ENCODE results near the gene CMIP.

Gene CMIP

DNA sequence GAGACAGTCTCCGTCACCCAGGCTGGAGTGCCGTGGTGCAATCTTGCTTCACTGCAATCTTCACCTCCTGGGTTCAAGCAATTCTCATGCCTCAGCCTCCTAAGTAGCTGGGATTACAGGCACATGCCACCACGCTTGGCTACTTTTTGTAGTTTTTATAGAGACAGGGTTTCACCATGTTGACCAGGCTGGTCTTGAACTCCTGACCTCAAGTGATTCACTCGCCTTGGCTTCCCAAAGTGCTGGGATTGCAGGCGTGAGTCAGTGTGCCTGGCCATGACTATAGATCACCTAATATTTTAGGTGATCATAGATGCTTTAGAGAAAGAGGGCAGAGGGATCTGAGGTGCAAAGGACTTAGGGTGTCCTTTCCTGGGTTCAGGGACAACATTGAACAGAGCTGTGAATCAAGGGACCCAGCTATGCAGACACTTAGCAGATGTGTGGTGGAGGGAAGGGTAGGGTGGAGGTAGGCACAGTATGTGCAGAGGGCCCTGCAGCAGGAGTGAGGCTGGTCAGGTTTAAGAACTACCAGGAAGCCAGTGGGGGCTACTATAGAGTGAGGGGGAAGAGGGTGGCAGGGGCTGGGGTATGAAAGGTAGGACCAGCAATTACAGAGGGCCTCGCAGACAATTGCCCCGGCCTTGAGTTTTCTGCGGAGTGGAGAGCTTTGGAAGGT lies 116.5 kb downstream of the CMIP start:
- in situ Hi-C loops (cut with HindIII; ENCODE audit: low sequenced_read_pairs), result no loop called here

DNA sequence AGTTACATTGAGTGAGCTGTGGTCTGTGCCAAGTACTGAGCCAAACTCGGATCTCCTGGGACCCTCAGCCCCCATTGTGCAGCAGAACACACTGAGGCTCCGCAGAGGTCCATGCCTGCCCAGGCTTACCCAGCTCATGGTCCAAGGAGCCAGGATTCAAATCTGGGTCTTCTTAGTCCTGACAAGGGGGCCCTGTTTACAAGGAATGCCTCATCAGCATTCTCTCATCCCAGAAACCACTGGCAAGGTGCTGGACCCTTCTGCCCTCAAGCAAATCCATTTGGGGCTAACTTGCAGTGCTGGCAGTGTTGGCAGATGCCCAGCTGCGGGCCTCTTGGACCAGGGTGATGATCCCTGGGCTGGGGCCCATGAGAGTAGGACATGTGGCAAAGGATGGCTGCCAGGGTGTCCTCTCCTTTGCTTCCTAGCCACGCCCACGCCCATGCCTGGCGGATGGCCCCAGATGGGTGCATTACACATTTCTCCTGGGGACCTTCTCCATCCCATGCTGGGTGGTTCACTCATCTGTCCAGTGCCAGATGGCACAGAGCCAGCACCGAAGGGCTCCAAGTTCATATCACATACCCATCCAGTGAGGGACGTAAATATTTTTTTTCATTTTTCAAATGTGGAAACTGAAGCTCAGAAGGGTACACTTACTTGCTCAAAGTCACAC lies 117.7 kb downstream of the CMIP start:
- in situ Hi-C loops (cut with HindIII; ENCODE audit: low sequenced_read_pairs), result no loop called here

DNA sequence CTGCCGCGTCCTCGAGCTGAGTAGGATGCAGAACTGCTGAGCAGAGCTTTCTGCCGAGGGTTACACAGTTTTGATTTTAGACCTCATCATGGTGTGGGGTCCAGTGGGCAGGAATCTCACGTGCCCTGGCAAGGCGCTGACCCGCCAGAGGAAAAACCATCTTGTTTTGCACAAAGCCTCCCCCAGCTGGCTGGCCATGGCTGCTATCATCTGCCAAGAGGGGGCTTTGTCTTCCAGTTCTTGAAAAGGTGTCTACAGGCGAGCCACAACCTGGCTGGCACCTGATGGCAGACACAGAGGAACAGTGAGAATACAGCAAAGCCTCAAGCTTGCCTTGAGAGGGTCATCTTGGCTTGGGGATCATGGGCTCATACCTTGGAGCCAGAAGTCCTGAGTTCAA lies 118.3 kb downstream of the CMIP start:
- in situ Hi-C loops (cut with HindIII; ENCODE audit: low sequenced_read_pairs), result no loop called here

DNA sequence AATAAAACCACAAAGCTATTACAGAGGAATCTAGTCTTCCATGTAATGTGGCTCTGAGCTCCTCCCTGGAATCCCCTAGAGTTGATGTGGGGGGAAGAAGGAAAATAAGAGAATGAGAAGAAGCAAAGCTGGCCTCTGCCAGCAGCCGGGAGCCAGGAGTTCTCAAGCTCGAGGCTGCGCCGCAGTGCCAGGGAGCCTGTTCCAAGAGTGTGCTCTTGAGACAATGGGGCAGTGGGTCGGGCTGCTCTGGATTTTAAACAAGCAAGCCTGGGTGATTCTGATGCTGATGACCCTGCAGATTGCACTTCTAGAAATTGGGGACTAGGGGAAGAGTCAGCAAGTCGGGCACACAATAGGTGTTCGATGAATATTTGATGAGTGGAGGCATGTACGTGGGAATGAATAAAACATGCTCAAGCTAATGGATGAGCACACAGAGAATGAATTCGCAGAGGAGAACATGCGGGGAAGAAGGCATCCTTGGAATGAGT lies 119.9 kb downstream of the CMIP start:
- in situ Hi-C loops (cut with HindIII; ENCODE audit: low sequenced_read_pairs), result no loop called here

DNA sequence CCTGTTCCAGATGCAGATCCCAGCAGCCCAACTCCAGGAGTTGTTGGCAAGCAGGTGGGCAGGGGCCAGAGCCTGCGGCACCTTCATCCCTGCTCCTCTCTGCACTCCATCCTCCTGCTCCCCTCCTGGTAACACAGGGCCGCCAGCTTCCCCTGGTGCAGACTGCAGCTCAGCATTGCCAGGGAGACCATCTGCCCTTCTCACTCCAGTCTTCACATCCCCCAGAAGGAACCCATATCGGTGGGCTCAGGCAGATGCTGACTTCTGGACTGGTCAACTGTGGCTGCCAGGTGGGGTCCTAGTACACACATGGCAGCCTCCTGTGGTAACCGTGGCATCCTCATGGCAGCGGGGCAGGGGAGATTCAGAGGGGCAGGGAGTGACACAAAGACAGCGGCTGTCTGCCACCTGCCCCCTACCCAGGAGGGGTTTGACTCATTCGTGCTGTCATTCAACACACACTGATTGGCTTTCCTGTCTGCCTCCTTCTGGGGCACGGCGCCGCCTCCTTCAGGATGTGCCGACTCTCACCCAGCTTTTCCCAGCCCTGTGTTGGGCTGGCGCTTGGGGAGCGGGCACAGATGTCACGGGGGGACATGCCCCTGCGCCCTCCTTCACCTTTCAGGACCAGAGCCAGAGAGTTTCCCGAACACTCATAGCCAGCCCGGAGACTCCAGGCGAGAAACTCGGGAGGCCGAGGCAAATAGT lies 120.9 kb downstream of the CMIP start:
- in situ Hi-C loops (cut with HindIII; ENCODE audit: low sequenced_read_pairs), result no loop called here

DNA sequence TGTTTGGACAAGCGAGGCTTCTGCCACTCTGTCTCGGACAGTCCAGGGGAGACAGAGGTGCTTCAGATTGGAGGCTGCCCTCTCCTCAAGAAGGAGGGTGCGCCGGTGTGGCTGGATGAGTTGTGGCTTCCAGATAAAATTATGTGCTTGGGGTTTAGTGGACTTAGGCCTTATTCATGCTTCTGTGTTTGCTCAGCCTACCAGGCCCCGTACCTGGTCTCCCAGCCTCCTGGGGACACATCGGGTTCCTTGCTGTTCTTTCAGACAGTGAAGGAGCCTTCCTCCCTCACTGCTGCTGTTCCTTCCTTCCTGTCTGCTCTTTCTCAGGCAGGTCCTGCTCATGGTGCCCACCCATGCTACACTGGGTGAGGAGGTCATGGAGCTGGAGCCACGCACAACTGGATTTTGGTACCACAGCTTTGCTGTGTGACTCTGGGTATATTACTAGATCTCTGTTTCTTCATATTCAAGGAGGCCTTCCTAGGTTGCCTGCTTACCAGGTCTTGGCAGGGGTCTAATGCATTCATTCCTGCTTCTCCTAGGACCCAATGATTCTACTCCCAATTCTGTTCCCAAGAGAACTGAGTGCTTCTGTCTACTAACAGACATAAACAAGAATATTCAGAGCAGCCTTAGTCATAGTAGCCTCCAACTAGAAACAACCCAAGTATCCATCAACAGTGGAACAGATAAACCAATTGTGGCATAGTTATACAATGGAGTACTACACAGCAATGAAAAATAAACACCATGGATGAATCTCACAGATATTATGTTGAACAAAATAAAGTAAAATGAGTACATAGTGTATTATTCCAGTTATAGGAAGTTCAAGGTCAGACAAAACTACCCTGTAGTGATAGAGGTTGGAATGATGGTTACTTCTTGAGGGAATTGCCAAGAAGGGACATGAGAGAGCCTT lies 121.7 kb downstream of the CMIP start:
- in situ Hi-C loops (cut with HindIII; ENCODE audit: low sequenced_read_pairs), result no loop called here

DNA sequence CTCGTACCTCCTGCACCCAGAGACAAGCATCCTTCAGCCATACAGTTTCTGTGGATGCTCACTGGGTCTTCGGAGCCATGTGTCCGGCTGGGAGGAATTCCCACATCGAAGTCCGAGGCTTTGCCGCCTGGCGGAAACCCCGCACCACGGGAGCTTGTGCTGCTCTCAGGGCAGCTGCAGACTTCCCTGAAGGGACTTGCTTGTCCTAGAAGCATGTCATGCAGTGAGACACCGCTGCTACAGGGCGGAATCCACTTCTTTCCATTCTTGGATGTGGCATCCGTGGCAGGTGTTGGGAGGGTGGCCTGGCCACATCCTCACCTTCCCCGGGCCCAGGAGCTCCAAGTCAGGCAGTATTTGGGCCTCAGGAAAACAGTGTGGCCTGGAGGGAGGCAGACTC lies 122.5 kb downstream of the CMIP start:
- in situ Hi-C loops (cut with HindIII; ENCODE audit: low sequenced_read_pairs), result no loop called here

DNA sequence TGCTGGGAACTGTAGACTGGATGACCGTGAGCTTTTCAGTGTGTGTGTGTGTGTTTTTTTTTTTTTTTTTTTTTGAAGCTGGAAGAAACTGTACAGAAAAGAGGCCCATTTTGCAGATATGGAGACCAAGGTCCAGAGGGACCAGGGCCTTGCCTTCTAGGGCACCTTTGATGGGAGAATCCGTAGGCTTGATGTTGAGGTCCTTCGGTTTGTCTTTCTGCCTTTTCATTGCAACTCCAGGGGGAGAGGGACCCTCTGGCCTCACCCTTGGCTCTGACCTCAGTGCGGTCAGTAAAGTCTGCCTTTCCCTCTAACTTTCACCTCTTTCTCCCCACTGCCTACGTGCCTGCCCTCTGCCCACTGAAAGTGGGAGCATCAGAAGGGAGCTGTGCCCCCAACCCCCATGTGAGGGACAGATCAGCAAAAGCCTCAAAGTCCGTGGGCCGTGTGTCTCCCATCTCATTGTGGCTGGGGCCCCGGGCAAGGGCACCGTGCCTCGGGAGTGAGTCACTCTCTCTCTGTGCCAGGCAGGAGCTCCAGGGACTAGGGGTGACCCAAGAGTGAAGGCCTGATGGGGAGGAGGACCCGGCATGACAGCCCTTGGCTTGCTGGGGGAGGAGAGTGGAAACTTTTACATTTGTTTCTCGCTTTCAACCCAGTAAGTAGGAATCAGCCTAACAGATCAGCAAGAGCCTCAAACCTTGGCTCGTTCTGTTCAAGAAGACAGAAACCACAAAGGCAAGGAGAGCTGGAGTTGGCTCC lies 123.6 kb downstream of the CMIP start:
- in situ Hi-C loops (cut with HindIII; ENCODE audit: low sequenced_read_pairs), result no loop called here

DNA sequence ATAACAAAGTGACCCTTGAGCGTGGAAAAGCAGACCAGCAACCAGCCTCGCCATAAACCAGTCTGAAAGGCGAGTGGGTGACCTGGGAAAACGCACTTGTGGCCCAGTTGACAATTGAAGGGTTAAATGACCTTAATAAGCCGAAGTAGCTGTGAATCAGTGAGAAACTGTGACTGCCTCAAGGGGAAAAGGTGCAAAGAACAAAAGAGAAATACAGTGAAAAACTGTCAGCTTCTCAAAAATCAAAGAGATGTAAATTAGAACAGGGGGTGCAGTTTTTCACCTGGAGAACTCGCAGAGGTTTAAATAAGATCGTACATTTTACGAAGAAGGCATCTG lies 124.1 kb downstream of the CMIP start:
- in situ Hi-C loops (cut with HindIII; ENCODE audit: low sequenced_read_pairs), result no loop called here

DNA sequence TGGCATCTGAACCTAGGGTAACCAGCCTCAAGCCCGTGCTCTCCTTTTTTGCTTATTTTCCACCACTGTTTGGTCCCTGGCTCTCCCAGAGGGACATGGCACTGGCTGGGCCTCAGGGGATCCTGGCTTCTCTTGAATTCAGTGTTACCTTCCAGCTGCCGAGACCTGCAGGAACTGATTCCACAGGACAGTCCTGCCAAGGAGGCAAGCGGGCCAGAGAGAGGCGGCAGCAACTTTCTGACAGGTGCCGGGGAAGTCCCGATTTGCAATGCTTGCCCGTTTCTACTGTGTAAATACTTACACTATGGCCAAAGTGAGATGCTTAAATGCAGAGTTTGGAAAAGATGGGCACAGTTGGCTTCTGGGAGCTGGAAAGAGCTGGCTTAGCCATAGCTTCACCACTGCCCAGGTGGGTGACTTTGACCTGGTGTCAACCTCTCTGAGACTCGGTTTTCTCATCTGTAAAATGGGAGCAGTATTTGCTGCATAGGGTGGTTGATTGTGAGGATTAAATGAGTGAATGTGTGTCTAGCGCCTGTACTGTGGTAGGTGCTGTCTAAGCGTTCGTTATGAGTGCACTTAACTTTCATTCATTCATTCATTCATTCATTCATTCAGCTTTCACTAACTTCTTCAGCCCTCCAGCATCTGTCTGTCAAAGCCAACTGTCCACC lies 124.9 kb downstream of the CMIP start:
- in situ Hi-C loops (cut with HindIII; ENCODE audit: low sequenced_read_pairs), result no loop called here

DNA sequence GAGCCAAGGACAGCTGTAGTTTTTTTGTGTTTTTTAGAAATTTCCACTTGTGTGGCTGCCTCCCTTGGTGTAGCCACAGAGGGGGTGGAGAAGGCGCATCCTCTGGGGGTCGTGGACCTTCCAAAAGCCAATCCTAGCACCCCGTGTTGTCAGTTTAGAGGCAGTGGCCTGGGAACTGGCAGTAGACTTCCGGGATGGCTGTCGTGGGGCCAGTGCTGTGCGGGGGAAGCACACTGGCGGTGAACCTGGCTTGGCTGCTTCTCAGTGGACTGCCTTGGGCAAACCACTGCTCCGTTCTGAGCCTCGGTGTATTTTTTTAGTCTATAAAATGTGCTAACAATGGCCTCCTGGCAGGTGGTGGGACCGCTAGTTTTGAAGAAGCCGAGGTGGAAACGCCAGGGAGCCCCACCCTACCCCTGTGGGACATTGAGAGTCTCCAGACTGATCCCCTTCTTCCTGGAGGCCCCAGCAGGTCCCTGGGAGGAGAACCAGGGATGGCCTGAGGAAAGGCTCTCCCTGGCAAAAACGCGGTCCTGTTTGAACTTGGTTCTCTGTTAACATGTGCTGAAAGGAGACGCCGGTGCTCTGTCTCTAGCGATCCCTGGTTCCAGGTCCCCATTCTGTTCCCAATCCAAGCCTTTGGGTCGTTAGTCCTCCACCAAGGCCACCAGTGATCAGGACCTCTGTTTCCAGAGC lies 125.7 kb downstream of the CMIP start:
- in situ Hi-C loops (cut with HindIII; ENCODE audit: low sequenced_read_pairs), result no loop called here

DNA sequence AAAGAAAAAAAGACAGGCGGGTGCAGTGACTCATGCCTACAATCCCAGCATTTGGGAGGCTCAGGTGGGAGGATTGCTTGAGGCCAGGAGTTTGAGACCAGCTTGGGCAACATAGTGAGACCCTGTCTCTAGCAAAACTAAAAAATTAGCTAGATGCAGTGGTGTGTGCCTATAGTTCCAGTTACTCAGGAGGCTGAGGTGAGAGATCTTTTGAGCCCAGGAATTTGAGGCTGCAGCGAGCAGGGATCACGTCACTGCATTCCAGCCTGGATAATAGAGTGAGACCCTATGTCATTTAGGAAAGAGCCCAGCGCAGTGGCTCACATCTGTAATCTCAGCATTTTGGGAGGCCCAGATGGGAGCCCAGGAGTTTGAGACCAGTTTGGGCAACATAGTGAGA lies 126.6 kb downstream of the CMIP start:
- in situ Hi-C loops (cut with HindIII; ENCODE audit: low sequenced_read_pairs), result no loop called here

DNA sequence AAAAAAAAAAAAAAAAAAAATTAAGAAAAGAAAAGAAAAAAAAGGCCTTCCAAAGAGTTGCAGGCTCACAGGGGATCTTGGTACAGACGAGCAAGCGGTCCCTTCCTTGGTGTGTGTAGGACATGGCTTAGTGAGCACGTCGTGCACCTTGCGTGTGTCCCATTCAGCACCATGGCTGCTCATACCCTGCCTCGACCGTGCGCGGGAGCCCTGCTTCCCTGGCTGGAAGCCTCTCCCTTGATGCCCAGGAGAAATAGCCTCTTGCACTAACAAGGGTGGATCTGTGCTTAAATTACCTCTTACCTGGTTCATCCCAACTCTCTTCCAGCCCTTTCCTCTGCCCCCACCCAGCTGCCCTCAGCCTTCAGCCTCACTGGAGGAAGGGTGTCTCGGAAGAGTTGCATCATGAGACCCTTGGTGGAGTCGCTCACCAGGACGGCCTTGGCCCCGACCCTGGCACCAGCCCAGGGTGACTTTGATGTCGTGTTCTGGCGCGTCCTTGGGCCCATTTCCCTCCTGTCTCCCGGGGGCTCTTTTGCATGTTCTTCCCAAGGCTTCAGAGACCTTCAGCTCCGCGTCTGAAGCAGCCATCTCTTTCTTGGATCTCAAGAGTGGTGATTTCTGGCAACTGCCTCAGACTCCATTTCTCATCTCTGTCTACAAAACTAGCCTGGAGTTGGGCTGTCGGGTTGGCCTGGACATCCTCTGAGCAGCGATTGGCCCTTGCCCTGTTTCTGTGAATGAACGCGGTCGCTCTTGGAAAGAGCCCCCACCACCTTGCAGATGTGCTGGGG lies 127.2 kb downstream of the CMIP start:
- in situ Hi-C loops (cut with HindIII; ENCODE audit: low sequenced_read_pairs), result no loop called here

DNA sequence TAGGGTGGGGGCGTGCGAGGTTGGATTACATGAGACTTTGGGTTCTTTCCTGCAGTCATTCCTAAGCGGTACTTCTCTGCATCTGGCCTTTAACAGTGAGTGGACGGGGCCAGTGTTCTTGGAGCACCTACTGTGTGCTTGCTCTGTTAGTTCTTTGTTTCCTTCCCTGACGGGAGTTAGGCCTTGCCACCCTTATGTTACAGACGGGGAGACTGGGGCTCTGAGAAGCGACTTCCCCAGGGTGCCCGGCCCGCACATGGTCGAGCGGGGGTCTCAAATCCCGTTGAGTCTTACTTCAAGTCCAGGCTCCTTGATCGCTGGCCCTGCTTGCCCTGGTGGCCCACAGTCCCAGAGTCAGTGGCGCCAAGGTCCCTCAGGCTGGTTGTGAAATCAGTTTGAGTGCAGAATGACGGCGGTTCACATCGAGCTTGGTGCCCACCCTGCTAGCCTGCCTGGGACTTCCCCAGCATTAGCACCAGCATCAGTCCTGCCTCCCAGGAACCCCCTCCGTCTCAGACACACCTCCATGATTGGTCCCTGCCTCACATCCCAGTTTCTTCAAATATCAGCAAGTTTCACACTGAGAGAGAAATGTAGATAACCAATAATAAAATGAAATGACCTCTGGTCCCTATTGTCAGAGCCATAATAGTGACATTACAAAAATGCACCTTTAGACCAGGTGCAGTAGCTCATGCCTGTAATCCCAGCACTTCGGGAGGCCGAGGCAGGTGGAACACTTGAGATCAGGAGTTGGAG lies 128.0 kb downstream of the CMIP start:
- in situ Hi-C loops (cut with HindIII; ENCODE audit: low sequenced_read_pairs), result no loop called here

DNA sequence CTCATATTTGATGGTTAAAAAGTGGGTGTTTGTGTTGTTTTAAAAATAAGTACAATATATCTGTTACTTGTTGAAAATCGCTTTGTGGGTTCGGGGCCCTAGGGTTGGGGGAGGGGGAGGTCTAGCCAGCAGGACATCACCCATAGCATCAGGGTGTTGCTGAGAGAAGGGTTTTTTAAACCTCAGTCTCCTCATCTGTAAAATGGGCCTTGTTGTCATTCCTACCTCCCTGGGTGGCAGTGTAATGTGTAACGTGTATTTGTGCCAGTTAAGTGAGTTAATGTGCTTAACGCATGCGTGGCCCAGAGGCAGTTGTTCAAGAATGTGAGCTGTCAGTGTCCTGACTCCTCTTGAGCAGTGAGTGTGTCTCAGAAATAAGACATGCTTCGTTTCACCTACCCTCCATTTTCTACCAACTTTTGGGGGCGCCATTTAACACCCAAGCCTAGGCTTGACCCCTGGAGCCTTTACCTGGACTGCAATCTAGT lies 129.0 kb downstream of the CMIP start:
- in situ Hi-C loops (cut with HindIII; ENCODE audit: low sequenced_read_pairs), result no loop called here

DNA sequence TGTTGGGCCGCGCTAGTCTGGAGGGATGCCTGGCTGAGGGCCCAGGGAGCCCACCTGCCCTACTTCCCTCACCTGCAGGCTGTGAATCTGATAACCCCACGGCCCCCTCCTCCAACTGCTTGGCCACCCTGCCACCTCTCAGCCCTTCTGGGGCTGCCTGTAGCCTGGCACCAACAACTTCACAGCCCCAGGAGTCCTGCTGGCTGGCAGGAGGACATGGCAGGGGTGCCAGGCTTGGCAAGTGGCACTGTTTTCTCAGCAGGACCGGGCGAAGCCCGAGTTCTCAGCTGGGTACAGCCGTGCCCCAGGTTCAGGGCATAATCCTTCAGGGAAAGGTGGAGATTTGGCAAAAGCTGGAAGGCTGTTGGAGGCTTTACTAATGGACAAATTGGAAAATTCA lies 129.6 kb downstream of the CMIP start:
- in situ Hi-C loops (cut with HindIII; ENCODE audit: low sequenced_read_pairs), result no loop called here

DNA sequence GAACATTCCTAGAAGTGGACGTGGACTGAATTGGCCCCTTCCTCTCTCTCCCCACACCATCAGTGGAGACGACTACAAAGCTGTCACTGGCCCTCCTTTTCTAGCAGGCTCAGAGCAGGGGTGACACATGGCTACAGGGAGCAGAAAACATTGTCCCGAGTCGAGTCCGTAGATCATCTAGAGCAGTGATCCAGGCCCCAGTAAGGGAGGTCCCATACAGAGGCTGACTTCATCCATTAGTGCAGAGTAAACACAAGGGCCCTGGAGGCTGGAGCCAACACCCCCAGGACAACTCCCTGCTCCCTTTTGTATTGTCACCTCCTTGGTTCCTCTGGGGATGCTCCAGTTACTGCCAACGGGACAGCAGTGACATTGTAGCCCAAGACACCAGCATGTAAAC lies 130.7 kb downstream of the CMIP start:
- in situ Hi-C loops (cut with HindIII; ENCODE audit: low sequenced_read_pairs), result no loop called here

DNA sequence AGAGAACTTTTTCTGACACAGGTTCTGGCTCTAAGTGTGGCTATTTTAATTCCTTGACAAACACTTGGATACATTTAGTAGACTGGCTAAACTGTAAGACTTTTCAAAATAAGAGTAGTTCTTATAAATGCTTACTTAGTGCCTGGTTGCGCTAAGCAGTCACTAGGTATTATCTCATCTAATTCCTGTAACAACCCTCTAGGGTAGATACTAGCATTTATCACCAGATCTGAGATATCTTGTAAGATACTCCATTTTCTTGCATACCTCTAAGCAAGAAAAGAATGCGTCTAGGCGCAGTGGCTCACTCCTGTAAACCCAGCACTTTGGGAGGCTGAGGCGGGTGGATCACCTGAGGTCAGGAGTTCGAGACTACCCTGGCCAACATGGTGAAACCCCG lies 131.2 kb downstream of the CMIP start:
- in situ Hi-C loops (cut with HindIII; ENCODE audit: low sequenced_read_pairs), result no loop called here
